ENCODE results near the gene UBAC2.

UBAC2 gene

GRCh38 chr13:99432609-99433542 is 232.2 kb downstream of the UBAC2 start:
- peak overlapping the region; percentile 37 for H3K4me3 ChIP-seq (ENCODE audit: low read depth, low read length)
- ChIA-PET POLR2A (no interaction called here), CTCF (interaction anchor here (5.6 to 9.3 kb wide), 4 partner anchors 9 to 259 kb away, joined by 60 to 1002 read pairs (median 120); no protein-coding TSS in a partner anchor)
- peak; percentile 24 for DNase-seq (ENCODE audit: low read depth, low spot score)
- no peak for TF ChIP-seq CTCF (IDR thresholded peaks at IDR 0.05; ENCODE audit: insufficient read depth, low read length, missing control alignments)

GRCh38 chr13:99433543-99434075 is 233.0 kb downstream of the UBAC2 start:
- CTCF ChIA-PET: interaction anchor here (0.6 to 9.3 kb wide), 11 partner anchors 8 to 259 kb away, joined by 3 to 1002 read pairs (median 56); partner anchors contain the start of genes GPR183 and TM9SF2
- TF ChIP-seq CTCF (IDR thresholded peaks at IDR 0.05; ENCODE audit: insufficient read depth, low read length, missing control alignments): no peak
- DNase-seq (ENCODE audit: low read depth, low spot score): no peak
- H3K4me3 ChIP-seq (ENCODE audit: low read depth, low read length): no peak overlapping the region
- POLR2A ChIA-PET: no interaction called here

GRCh38 chr13:99434258-99434788 is 233.7 kb downstream of the UBAC2 start:
- DNase-seq (ENCODE audit: low read depth, low spot score): no peak
- no peak overlapping the region for H3K4me3 ChIP-seq (ENCODE audit: low read depth, low read length)
- CTCF ChIA-PET: interaction anchor here (0.6 to 9.3 kb wide), 18 partner anchors 7 to 260 kb away, joined by 3 to 1002 read pairs (median 11); partner anchors contain the start of genes GPR183 and TM9SF2
- POLR2A ChIA-PET: no interaction called here
- no peak for TF ChIP-seq CTCF (IDR thresholded peaks at IDR 0.05; ENCODE audit: insufficient read depth, low read length, missing control alignments)

- ChIA-PET CTCF (interaction anchor here (0.7 to 9.3 kb wide), 32 partner anchors 11 to 261 kb away, joined by 3 to 1002 read pairs (median 10); partner anchors contain the start of genes GPR183, TM9SF2 and UBAC2), POLR2A (no interaction called here)
- DNase-seq (ENCODE audit: low read depth, low spot score): no peak
- no peak for TF ChIP-seq CTCF (IDR thresholded peaks at IDR 0.05; ENCODE audit: insufficient read depth, low read length, missing control alignments)
- H3K4me3 ChIP-seq (ENCODE audit: low read depth, low read length): no peak overlapping the region
These were observed 234.5 kb downstream of the UBAC2 start for GRCh38 chr13:99435116-99435515.

GRCh38 chr13:99435998-99436397 is 235.3 kb downstream of the UBAC2 start:
- no peak overlapping the region for H3K4me3 ChIP-seq (ENCODE audit: low read depth, low read length)
- ChIA-PET CTCF (interaction anchor here (0.6 to 9.3 kb wide), 55 partner anchors 12 to 314 kb away, joined by 3 to 1002 read pairs (median 9); partner anchors contain the start of genes GPR18, GPR183, TM9SF2 and UBAC2), POLR2A (interaction anchor here (1.1 kb wide), 1 partner anchor 156 kb away, joined by 3 read pairs; no protein-coding TSS in a partner anchor)
- no peak for DNase-seq (ENCODE audit: low read depth, low spot score)
- no peak for TF ChIP-seq CTCF (IDR thresholded peaks at IDR 0.05; ENCODE audit: insufficient read depth, low read length, missing control alignments)

Measured in AG04449 (cell line).